ENCODE measurements around the gene FRMD5. TPM values are rescaled to one million over a fixed set of nuclear protein-coding genes. Genes with fewer than 3 reads are reported as not detected.

FRMD5 gene
- polyA plus RNA-seq, 3 donors: 1.2 to 1.6 (median 1.5) TPM

- no peak for DNase-seq (ENCODE audit: extremely low read depth in 1 of 11, low read depth in 9 of 11, low spot score in 4 of 11)
Observed at GRCh38 chr15:44181410-44181809, 13.7 kb downstream of the FRMD5 start.

GRCh38 chr15:44177139-44177538 lies 17.9 kb downstream of the FRMD5 start:
- no peak for DNase-seq (ENCODE audit: extremely low read depth in 1 of 11, low read depth in 9 of 11, low spot score in 4 of 11)

GRCh38 chr15:44173813-44174212 lies 21.3 kb downstream of the FRMD5 start:
- DNase-seq (ENCODE audit: extremely low read depth in 1 of 11, low read depth in 9 of 11, low spot score in 4 of 11): no peak

- no peak for DNase-seq (ENCODE audit: extremely low read depth in 1 of 11, low read depth in 9 of 11, low spot score in 4 of 11)
Observed at GRCh38 chr15:44163370-44163769, 31.7 kb downstream of the FRMD5 start.

GRCh38 chr15:44160796-44161195 lies 34.3 kb downstream of the FRMD5 start:
- no peak for DNase-seq (ENCODE audit: extremely low read depth in 1 of 11, low read depth in 9 of 11, low spot score in 4 of 11)

GRCh38 chr15:44159492-44159891 lies 35.6 kb downstream of the FRMD5 start:
- no peak for DNase-seq (ENCODE audit: extremely low read depth in 1 of 11, low read depth in 9 of 11, low spot score in 4 of 11)

DNA sequence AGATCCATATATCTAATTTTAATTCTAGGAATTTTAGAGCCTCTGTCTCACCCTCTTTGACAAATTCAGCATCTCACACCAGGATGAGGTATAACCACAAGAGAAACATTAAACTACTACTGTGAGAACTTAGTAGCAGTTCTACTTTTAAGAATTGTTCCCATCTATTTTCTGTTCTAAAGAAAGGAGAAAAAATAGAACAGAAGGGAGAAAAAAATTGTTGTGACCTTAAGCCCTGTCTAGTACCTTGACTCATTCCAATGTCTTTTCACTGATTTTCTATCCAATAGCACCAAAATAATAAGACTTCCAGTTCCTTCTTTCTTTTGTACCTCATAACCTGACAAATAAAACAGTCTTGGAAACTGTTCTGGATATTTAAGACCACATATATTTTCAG lies 37.0 kb downstream of the FRMD5 start:
- no peak for DNase-seq (ENCODE audit: extremely low read depth in 1 of 11, low read depth in 9 of 11, low spot score in 4 of 11)

GRCh38 chr15:44157679-44158078 lies 37.4 kb downstream of the FRMD5 start:
- DNase-seq (ENCODE audit: extremely low read depth in 1 of 11, low read depth in 9 of 11, low spot score in 4 of 11): no peak

GRCh38 chr15:44153352-44153751 lies 41.7 kb downstream of the FRMD5 start:
- no peak for DNase-seq (ENCODE audit: extremely low read depth in 1 of 11, low read depth in 9 of 11, low spot score in 4 of 11)

GRCh38 chr15:44149224-44149623 lies 45.8 kb downstream of the FRMD5 start:
- DNase-seq (ENCODE audit: extremely low read depth in 1 of 11, low read depth in 9 of 11, low spot score in 4 of 11): no peak

DNA sequence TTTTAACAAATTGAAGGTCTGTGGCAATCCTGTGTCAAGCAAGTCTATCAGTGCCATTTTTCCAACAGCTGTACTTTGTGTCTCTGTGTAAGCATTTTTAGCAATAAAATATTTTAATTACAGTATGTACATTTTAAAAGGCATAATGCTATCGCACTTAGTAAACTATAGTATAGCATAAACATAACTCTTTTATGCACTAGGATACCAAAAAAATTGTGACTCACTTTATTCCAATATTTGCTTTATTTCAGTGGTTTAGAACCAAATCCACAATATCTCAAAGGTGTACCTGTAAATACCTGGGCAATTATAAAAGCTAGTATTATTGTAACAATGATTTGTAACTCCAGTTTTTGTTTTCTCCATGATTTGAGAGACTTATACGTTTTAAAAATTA lies 46.5 kb downstream of the FRMD5 start:
- no peak for DNase-seq (ENCODE audit: extremely low read depth in 1 of 11, low read depth in 9 of 11, low spot score in 4 of 11)

GRCh38 chr15:44147636-44148035 lies 47.4 kb downstream of the FRMD5 start:
- no peak for DNase-seq (ENCODE audit: extremely low read depth in 1 of 11, low read depth in 9 of 11, low spot score in 4 of 11)

- no peak for DNase-seq (ENCODE audit: extremely low read depth in 1 of 11, low read depth in 9 of 11, low spot score in 4 of 11)
Observed at GRCh38 chr15:44145495-44145894, 49.6 kb downstream of the FRMD5 start.

DNA sequence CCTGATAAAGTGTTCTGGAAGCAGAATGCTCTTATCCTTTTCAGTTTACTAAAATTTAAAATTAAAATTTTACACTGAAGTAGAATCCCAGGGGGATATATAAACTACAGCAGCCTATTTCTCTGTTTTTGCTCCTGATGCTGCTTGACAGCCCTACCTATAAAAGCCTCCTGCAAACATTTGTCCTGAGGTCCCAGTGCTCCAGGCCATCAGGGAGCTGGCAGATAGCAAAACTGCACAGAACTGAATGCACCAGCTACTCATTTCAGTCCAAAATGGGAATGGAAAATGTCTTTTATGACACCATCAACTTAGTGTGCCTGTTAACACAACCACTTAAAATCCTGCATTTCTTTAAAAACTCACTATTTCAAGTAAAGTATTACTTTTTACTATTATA lies 50.1 kb downstream of the FRMD5 start:
- DNase-seq (ENCODE audit: extremely low read depth in 1 of 11, low read depth in 9 of 11, low spot score in 4 of 11): no peak

DNA sequence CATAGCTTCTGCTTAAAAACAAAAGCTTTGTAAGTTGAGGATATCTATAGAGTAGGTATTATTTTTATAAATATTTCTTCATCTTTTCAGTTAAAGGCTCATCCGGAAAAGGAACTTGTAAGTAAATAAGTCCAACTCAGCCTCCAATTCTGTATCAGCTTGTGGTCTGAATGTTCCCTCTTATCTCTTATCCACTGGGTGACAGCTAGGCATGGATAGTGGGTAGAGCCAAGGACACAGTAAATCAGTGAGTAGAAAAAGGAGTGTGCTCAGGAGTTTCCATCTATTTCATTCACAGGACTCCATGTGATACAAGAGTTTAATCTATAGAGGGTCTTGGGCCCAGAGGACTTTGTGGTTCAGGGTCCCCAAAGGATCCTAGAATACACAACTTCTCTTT lies 50.9 kb downstream of the FRMD5 start:
- no peak for DNase-seq (ENCODE audit: extremely low read depth in 1 of 11, low read depth in 9 of 11, low spot score in 4 of 11)

DNA sequence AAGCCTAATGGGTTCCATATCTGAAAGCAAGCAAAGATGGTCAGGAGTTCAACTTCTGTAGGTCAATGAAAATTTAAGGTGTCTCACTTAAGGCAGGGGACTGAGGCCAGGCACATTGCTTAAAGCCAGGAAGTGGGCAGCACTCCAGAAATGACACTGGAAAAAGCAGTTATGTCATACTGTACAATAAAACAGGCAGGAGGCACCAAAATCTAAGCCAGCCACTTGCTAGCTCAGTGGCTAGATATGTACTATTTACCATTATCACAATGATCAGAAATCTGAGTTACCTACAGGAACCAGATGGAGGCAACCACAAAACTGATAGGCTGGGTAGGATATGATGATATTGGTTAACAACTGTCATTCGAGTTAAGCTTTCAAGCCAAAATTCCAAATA lies 57.3 kb downstream of the FRMD5 start:
- no peak for DNase-seq (ENCODE audit: extremely low read depth in 1 of 11, low read depth in 9 of 11, low spot score in 4 of 11)

GRCh38 chr15:44136991-44137477 lies 58.0 kb downstream of the FRMD5 start:
- DNase-seq (ENCODE audit: extremely low read depth in 1 of 11, low read depth in 9 of 11, low spot score in 4 of 11): no peak

- no peak for DNase-seq (ENCODE audit: extremely low read depth in 1 of 11, low read depth in 9 of 11, low spot score in 4 of 11)
Observed at GRCh38 chr15:44132057-44132456, 63.0 kb downstream of the FRMD5 start.

GRCh38 chr15:44130778-44131177 lies 64.3 kb downstream of the FRMD5 start:
- DNase-seq (ENCODE audit: extremely low read depth in 1 of 11, low read depth in 9 of 11, low spot score in 4 of 11): no peak

DNA sequence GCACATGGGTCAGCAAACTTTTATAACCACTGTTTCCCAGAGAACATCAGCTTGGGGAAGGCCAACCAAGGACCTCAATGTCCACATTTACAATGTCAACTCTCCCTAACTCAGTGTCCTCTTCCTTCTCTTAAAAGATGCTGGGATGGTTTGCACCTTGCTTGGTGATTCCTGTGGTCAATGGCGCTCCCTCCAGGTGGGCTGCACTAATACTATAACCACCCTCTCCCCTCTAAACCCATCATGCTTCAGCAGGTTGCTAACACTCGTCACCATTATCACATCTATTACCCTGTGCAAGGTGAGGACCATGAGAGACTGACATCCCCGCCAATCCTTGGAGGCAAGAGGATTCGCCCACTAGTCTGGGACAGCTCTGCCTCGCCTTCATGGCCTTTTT lies 65.2 kb downstream of the FRMD5 start:
- DNase-seq (ENCODE audit: extremely low read depth in 1 of 11, low read depth in 9 of 11, low spot score in 4 of 11): no peak

DNA sequence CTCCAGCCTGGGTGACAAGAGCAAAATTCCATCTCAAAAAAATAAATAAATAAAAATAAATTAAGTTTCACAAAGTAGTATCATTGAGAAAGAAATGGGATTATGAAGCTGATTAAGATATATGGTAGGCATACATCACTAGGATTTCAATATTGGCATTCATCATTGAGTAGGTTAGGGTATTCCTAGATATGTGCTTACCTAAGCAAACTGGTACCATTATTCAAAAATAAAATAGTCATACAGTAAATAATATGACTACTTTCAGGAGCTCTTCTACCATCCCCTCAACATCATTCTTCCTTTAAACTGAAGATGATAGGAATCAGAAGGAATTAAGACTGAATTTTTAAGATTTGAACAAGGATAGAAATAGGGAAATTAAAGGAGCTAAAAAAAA lies 66.6 kb downstream of the FRMD5 start:
- DNase-seq (ENCODE audit: extremely low read depth in 1 of 11, low read depth in 9 of 11, low spot score in 4 of 11): no peak

- no peak for DNase-seq (ENCODE audit: extremely low read depth in 1 of 11, low read depth in 9 of 11, low spot score in 4 of 11)
Observed at GRCh38 chr15:44125879-44126278, 69.2 kb downstream of the FRMD5 start.

Measured in renal cortex interstitium (tissue), 11 donors.